HG03097 (cell line): Measurements from ENCODE around the gene HMCN2.
"Not testable (repeated sequence)": the region's sequence is repeated elsewhere in the genome, so short reads cannot be mapped to it uniquely, and the experiment has no call there.

Experiments used
- ATAC-seq: cut with Tn5 transposase; IDR thresholded peaks from one replicate; pipeline ENCODE4 v1.9.1; 2021; ENCODE audit not compliant: unreplicated experiment, low FRiP score

Gene HMCN2

DNA sequence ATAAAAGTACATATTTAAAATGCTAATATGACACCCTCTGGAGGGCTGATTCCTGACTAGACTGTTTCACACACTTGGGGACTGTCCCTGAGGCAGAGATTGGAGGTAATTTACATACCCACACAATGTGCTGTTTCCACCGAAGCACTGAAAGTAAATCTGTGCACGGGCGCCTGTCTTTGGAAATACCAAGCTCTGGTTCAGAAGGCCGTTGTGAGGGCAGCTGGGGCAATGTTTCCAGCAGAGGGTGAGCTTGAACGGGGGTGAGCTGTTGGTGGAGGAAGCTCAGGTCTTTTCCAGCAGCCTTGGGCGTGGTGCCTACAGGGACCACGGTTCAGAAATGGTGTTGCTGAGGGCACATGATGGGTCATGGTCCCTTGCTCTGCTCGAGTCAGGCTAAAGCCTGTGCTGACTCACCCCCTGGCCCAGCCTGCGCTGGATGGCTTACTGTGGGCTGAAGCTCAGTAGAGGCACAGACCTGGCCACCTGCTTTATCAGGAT, 25.8 kb upstream of the HMCN2 start:
- no peak for ATAC-seq

DNA sequence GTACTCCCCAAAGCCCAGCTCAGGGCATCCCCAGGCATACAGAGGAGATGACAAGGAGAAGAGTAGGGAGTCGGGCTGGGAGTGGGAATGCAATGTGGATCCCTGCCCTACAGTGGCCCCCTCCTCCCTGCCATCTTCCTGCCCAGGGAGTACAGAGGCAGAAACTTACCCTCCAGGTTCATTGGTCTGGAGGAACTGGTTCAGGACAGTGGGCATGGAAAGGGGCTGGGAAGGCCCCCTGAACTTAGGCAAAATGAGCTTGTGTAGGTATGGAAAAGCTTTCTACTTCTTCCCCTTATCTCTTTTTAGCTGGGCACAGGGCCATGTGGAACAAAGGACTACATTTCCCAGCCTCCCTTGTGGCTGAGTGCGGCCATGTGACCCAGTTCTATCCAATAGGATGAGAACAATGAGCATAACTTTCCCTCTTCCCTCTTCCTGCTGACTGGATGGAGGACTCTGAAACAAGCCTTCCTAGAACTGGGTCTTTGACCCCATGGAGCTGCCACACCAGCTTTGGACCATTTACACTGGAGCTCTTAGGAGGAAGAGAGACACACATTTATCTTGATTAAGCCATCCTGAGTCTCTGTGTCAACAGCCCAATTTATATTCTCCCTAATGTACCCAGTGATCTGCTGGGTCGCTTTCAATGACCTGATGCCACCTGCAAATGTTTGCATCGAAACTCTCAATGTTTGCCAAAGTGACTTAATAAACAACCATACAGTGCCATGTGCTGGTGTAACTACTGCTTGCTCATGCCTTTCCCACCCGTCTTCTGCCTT, 25.0 kb upstream of the HMCN2 start:
- ATAC-seq, result no peak

DNA sequence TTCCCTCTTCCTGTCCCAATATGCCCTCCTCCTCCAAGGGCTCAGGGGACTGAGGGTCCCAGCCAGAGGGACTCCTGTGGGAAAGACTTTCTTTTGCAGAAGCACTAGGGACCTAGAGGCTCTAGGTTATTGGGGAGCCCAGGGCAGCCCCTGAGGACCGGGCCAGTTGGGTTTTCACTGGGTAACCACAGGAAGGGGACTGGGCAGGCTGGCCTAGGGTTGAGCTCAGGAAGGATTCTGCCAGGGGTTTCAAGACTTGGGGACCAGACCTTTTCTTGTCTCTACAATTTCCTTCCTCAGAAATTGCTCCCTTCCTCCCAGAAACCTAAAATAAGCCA, 24.4 kb upstream of the HMCN2 start:
- no peak for ATAC-seq

DNA sequence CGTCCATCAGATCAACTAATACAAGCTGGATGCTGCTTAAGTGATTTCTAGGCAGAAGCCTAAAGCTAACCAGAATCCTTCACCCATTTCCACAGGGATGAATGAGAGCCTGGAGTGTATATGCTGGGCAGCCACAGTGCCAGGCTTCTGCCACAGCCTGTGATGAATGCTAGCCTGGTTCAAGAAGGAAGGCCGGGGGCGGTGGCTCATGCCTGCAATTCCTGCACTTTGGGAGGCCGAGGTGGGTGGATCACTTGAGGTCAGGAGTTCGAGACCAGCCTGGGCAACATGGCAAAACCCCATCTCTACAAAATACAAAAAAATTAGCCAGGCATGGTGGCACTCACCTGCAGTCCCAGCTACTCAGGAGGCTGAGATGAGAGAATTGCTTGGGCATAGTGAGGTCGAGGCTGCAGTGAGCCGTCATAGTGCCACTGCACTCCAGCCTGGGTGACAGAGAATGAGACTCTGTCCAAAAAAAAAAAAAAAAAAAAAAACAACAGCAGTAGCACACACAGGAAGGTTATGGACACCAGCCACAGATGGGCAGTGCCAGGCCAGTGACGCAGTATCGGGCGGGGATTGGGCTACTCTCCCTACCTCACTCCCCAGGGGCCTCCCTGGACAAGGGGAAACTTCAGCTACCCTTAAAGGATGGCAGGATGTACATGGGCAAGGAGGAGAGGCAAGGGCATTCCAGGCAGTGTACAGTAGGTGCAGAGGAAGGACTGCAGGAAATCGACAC, 23.1 kb upstream of the HMCN2 start:
- no peak for ATAC-seq

DNA sequence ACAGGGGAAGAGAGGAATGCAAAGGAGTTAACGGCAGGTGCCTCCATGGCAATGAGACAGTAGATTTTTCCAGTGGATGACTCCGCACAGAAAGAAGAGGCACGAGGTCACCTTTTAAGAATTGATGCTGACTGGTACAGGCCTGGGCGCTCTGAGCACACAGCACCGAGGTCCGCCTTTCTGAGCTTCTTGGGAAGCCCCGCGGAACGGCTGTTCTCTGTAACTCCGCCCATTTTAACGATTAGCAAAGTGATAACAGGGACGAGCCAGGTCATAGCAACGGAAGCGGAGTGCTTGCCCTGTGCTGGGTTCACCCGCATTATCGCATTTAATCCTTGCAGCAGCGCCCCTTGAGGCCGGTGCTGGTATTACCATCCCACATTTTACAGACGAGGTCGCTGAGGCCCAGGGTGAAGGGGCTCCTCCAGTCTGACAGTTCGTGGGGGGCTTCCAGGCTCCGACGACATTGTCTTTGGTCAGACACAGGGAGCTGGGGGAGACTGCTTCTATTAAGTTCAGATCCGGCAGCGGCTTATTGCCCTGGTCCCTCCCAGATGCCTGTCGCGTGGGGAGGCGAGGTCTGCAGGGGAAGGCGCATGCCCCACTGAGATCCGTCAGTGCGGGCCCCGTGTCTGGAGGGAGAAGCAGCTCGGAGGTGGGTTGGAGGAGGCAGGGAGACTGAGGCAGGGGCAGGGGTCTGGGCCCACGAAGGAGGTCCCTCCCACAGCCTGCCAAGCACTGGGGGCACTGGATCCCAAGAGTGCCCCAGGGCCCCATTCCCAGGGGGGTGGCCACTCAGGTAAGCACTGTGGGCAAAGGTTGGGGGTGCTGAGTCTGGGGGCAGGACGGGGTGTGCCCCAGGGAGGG, 22.3 kb upstream of the HMCN2 start:
- no peak for ATAC-seq

DNA sequence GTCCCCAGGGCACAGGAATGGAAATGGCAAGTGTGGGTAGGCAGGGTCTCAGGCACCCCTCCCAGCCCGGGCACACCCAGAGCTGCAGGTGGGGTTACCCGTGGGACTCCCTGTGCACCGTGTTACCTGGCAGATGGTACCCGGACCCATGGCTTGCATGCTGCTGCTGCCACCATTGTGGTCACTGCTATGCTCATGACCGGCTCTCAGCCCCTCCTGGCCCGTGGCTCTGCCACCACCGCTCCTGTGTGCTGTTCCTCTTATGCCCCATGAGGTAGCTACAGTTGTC, 21.7 kb upstream of the HMCN2 start:
- no peak for ATAC-seq

DNA sequence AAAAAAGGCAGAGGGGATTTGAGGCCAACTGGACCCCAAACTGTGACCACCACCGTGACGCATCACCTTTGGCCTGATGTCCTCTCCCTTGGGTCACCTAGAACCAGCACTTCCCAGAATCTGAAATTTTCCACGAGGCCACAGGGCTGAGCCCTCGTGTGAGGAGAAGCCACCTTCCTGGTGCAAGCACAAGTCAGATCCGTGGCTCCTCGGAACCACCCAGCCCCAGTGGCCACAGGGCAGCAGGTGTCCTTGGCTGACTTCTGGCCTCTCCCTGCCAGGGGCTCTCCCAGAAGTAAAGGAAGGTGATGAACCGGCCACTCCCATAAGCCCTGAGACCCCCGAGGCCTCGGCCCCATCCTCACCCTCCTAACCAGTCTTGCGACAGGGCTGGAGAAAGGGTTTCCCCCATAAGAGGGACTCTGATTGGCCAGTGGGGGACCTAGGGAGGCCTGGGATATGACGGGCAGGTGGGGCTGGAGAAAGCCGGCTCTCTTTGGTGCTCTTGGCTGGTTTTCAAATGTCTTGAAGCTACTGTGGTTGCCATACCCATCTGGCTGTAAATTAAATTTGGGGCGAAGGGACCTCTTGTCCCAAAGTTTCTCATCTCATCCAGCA, 20.9 kb upstream of the HMCN2 start:
- no peak for ATAC-seq

DNA sequence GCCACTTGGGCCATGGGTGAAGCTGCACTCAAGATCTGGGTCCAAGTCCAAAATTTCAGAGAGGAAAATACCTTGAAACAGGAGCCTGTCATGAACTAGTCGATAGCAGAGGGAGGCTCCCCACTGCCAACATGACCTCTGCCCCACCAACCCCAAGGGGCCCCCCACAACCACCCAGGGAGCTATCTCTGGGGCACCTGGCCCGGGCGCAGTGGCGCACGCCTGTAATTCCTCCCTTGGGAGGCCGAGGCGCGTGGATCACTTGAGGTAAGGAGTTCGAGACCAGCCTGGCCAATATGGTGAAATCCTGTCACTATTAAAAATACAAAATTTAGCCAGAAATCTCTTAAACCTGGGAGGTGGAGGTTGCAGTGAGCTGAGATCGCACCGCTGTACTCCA, 20.1 kb upstream of the HMCN2 start:
- ATAC-seq, result no peak

DNA sequence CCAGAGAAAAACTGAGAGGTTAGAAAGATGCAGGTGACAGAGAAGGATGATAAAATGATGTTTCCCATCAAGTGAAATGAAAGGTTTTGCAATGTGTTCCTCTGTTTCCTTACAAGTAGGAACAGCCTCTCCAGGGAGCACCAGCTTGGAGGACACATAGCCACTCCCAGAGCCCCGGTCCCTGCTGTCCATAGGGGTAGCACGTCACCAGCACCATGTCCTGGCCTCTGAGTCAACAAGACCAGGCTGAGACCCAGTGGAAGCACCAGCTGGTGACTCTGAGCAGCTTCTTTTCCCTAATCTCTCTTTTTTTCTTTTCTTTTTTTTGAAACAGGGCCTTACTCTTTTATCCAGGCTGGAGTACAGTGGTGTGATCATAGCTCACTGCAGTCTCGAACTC, 19.4 kb upstream of the HMCN2 start:
- no peak for ATAC-seq

DNA sequence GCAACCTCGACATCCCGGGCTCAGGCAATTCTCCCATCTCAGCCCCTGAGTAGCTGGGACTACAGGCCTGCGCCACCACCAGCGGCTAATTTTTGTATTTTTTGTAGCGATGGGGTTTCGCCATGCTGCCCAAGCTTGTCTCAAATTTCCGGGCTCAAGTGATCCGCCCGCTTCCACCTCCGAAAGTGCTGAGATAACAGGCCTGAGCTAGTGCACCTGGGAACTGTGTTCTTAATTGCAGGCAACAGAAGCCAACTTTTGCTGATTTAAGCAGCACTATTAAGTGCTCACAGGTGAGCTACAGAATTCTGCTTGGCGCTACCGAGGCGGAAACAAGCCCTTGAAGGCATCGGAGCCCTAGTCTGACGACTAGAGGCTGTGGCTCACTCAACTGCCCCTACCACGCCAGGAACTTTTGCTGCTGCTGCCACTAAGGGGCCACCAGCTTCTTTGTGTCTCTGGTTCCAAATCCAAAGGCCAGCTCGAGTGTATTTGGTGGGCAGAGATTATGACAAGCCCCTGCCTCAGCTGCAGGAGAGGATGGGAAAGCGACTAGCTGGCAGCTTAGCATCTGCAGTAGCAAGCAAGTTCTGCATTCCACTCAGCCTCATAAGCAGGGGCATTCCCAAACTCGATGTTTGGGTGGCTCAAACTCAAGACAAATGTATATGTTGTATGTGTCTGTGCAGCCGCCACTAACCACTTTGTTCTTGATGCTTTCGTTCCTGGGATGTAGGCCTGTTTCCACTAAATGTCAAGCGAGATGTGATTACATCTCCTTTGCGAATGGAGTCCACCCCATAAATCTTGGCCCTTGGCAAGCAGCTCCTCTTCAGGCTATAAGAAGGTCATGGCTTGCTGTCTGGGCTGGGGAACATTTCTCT, 10.6 kb upstream of the HMCN2 start:
- no peak for ATAC-seq

DNA sequence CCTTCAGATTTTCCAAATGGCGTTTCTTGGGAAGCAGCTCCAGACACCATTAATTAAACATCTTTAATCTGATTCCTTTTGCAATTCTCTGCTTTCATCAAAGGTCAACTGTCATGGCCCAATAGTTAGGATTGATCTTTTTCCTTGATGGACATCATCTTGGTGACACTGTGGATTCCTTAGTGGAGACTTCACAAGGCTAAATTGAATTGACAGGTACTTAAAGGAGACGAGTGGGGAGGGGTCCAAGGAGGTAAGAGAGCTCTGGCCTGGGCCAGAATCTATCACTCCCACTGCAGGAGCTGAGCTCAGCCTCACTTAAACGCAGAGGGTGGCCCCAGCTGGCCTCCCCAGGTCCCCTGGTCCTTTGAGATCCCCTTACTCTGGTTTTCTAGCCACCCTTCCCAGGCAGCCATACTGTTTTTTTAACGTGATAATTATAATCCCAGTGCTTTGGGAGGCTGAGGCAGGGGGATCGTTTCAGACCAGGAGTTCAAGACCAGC, 9.9 kb upstream of the HMCN2 start:
- ATAC-seq, result no peak

DNA sequence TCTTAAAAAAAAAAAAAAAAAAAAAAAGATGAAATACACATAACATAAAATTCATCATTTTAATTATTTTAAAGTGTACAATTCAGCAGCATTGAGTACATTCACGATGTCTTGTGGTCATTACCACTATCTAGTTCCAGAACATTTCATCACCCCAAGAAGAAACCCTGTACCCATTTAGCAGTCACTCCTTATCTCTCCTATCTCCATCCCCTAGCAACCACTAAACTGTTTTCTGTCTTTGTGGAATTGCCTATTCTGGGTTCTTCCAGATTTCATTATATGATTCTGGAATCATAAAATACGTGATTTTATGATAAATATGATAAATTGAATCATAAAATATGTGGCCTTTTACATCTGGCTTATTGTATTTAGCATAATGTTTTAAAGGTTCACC, 8.9 kb upstream of the HMCN2 start:
- ATAC-seq, result no peak

DNA sequence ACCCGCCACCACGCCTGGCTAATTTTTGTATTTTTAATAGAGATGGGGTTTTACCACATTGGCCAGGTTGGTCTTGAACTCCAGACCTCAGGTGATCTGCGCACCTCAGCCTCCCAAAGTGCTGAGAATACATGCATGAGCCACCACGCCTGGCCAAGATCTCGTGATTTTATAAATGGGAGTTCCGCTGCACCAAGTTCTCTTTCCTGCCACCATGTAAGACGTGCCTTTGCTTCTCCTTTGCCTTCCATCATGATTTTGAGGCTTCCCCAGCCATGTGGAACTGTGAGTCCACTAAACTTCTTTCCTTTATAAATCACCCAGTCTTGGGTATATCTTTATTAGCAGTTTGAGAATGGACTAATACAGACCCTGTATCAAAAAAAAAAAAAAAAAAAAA, 7.4 kb upstream of the HMCN2 start:
- ATAC-seq, result not testable (repeated sequence)

DNA sequence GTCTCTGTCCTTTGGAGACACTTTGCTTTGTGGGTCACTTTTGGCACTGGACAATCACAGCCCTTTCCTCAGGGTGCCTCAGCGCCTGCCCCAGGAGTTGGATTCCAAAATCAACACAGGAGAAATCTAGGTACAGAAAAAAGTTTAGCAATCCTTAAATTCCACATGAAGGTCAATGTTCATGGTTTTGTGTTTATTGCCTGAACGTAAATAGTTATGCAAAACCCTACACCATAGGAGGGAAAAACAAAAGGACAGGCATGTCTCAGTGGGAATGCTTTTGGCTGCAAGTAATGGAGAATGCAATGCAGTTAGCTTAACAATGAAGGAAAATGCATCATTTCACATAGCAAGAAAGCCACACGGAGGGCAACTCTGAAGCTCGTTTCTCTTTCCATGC, 6.5 kb upstream of the HMCN2 start:
- ATAC-seq, result no peak

DNA sequence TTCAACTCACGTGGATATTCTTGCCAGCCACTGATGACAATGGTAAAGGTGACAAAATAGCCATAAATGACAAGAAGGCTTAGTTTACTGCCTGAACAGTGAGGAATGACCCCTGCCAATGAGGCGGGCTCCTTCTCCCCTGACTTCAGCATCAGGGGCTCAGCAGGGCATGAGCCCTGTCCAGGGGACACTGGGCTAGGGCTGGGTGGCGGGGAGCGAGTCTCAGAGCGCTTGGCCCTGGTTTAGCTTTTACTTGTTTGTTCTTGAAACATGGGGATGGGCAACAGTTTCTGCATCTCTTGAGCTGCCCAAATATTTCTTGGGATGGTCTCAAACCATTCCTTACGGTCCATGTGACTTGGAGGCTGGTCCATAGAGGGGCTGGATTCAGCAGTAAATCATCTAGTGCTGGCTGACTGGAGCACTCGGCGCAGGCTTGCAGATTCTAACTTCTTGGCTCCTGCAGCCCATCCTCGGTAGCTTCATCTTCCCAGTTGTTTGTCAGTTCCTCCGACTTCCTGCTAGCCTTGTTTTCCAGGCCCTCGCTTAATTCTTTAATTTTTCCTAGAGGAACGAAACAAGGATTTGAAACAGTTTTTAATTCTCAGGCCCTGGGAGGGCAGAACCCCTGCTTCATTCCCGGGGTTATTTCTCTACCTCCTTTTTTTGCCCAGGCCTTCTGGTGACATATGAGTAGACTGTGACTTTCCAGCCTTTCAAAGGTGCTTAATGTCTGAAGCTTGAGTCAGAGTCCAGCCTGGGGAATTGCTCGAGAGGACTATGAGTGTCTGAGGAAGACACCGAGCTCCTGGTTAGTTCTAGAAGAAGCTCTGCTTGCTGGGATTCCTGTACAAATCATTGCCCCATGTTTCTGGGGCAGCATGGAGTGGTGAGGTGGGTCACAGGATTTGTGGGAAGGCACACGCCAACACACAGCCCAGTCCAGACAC, 4.5 kb upstream of the HMCN2 start:
- ATAC-seq, result no peak

DNA sequence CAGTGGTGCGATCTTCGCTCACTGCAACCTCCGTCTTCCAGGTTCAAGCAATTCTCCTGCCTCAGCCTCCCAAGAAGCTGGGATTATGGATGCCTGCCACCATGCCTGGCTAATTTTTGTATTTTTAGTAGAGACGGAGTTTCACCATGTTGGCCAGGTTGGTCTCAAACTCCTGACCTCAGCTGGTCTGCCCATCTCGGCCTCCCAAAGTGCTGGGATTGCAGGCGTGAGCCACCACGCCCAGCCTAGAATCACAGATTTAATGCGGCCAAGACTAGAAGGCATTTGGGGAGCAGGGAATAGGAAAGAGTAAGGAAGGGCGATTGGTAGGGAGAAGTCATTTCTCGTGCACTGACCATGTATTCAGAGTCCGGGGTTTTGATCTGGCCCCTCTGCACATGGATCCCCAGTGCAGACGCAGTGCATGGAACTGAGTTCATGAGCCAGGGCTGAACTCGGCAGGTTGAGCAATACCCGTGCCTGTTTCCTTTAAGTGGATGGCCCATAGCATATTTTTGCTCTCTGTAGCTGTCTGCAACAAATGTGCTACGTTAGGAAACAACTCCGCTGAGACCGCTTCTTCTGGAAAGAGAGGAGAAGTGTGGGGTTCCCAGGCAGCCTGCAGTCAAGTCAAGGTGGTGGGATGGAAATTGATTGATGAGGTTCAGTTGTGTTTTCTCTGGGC, 3.4 kb upstream of the HMCN2 start:
- no peak for ATAC-seq

DNA sequence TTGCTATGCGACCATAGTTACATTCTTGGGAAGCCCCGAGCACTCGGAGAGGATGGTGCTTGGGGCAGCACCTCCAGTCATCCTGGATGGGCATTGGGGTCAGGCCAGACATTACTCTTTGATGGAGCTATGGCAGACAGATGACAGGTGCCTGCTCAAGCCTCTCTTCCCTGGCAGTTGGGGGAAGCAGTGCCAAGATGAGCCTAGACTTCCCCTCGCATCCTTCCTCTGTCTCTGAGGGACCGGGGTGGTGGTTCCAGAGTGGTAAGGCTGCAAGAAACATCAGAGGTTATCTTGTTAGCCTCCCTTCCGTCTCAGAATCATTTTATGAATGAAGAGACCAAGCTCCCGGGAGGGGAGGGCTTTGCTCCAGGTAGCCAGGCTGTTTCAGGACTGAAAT, 2.8 kb upstream of the HMCN2 start:
- no peak for ATAC-seq
